ENCODE results near the gene PSTPIP1. TPM values are rescaled to one million over a fixed set of nuclear protein-coding genes. Genes with fewer than 3 reads are reported as not detected.

Gene PSTPIP1
- polyA plus RNA-seq, 2 of the 4 experiments (the other 2 are of a cell fraction): not detected

DNA sequence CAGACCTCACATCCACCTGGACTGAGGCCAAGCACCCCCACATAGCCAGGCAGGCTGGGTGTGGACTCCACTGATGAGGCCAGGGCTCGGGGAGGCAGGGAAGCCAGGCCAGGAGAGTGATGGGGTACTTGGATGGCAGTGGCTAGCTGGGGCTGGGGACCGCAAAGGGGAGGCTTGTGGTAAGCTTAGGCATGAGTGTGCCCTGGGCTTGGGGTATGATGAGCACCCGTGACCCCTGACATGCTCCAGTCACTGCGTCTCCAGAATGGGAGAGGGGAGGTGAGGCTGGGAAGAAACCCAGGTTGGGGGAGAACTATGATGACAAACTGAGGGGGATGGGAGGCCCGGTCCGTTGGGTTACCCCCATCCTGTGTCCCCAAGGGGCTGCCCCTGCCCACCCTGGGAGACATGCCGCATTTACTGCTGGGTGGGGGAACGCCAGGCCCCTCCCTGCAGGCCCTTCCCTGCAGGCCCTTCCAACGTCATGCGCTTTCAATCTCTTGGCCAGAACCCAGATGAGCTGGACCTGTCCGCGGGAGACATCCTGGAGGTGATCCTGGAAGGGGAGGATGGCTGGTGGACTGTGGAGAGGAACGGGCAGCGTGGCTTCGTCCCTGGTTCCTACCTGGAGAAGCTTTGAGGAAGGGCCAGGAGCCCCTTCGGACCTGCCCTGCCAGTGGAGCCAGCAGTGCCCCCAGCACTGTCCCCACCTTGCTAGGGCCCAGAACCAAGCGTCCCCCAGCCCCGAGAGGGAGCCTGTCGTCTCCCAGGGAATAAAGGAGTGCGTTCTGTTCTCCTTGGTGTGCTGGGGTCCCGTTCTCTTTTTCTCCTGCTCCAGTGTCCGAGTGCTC lies 41.8 kb downstream of the PSTPIP1 start:
- H3K9me3 ChIP-seq: peaks cover 8% of the 10 kb centered on the region; the same call in 2 of the 3 replicates
- no peak overlapping the region for H3K4me2 ChIP-seq
- WGBS (ENCODE audit: missing lambda C conversion rate): 94% methylated on average over 21 of the region's 22 CpGs
- ChIA-PET CTCF (interaction anchor here (0.7 to 7.4 kb wide), 12 partner anchors 8 to 785 kb away, joined by 3 to 76 read pairs (median 4); no protein-coding TSS in a partner anchor), POLR2A (no interaction called here)
- no peak overlapping the region for H3K4me3 ChIP-seq
- ATAC-seq: no peak
- TF ChIP-seq EHMT2 (IDR thresholded peaks at IDR 0.05; ENCODE audit: low read depth) (no peak), RAD21 (conservative IDR thresholded peaks at IDR 0.05 in 1 of 2, IDR thresholded peaks at IDR 0.05 in 1 of 2) (no peak), NR3C1 (IDR thresholded peaks at IDR 0.05) (no peak), EP300 (IDR thresholded peaks at IDR 0.05) (no peak), SREBF2 (IDR thresholded peaks at IDR 0.05) (no peak), GATA3 (IDR thresholded peaks at IDR 0.05; ENCODE audit: borderline replicate concordance) (no peak), CHD2 (IDR thresholded peaks at IDR 0.05; ENCODE audit: low read length, partially characterized antibody) (no peak)
- TF ChIP-seq, protein P1, sequence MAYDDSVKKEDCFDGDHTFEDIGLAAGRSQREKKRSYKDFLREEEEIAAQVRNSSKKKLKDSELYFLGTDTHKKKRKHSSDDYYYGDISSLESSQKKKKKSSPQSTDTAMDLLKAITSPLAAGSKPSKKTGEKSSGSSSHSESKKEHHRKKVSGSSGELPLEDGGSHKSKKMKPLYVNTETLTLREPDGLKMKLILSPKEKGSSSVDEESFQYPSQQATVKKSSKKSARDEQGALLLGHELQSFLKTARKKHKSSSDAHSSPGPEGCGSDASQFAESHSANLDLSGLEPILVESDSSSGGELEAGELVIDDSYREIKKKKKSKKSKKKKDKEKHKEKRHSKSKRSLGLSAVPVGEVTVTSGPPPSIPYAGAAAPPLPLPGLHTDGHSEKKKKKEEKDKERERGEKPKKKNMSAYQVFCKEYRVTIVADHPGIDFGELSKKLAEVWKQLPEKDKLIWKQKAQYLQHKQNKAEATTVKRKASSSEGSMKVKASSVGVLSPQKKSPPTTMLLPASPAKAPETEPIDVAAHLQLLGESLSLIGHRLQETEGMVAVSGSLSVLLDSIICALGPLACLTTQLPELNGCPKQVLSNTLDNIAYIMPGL (CRISPR knock-in tag; IDR thresholded peaks at IDR 0.05; ENCODE audit: borderline replicate concordance): no peak
- TF ChIP-seq, protein P2, sequence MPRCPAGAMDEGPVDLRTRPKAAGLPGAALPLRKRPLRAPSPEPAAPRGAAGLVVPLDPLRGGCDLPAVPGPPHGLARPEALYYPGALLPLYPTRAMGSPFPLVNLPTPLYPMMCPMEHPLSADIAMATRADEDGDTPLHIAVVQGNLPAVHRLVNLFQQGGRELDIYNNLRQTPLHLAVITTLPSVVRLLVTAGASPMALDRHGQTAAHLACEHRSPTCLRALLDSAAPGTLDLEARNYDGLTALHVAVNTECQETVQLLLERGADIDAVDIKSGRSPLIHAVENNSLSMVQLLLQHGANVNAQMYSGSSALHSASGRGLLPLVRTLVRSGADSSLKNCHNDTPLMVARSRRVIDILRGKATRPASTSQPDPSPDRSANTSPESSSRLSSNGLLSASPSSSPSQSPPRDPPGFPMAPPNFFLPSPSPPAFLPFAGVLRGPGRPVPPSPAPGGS (IDR thresholded peaks at IDR 0.05): no peak
- TF ChIP-seq, protein P3, sequence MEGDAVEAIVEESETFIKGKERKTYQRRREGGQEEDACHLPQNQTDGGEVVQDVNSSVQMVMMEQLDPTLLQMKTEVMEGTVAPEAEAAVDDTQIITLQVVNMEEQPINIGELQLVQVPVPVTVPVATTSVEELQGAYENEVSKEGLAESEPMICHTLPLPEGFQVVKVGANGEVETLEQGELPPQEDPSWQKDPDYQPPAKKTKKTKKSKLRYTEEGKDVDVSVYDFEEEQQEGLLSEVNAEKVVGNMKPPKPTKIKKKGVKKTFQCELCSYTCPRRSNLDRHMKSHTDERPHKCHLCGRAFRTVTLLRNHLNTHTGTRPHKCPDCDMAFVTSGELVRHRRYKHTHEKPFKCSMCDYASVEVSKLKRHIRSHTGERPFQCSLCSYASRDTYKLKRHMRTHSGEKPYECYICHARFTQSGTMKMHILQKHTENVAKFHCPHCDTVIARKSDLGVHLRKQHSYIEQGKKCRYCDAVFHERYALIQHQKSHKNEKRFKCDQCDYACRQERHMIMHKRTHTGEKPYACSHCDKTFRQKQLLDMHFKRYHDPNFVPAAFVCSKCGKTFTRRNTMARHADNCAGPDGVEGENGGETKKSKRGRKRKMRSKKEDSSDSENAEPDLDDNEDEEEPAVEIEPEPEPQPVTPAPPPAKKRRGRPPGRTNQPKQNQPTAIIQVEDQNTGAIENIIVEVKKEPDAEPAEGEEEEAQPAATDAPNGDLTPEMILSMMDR (IDR thresholded peaks at IDR 0.05): no peak
- no peak for FAIRE-seq
- no peak for DNase-seq (ENCODE audit: low read depth in 1 of 2, low spot score in 1 of 2)
- H3K27ac ChIP-seq: no peak overlapping the region
- H3K4me1 ChIP-seq: no peaks in the 10 kb centered on the region

DNA sequence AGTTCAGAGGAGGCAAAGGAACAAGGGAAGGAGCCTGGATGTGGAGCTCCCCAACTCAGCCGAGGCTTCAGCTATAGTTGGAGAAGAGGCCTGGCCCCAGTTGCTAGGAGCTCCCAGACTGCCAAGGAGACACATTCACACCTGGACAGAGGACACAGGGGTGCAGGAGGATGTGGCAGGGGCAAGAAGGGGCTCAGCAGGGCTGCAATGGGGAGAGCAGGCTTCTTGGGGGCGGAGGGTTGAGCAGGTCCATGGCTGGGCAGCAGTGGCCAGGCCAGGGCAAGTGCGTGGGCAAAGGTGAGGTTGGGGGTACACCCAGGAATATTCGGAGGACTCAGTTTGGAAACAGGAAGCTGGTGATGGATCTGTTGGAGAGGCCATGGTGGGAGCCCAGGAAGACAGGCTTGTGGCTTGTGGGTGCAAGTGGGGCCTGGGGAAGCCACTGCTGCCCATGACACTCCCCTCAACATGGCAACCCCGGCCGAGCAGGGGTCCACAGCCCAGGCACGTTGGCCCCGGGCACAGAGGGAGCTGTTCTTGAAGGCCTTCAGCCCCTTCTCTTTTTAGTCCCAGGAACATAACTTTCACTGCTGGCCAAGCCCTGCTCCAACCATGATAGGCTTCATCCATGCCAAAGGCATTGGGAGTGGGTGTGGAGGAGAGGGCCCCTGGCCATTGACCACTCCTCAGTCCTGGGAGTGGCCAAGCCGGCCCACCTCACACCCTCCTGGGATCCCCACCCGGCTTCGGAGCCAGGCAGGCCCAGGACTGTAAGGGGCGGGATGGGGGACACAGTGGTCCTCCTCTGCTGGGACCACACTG lies 42.7 kb downstream of the PSTPIP1 start:
- FAIRE-seq (no peak), DNase-seq (ENCODE audit: low read depth in 1 of 2, low spot score in 1 of 2) (no peak), ATAC-seq (no peak)
- ChIA-PET POLR2A (no interaction called here), CTCF (interaction anchor here (0.9 to 7.4 kb wide), 5 partner anchors 8 to 784 kb away, joined by 3 to 76 read pairs (median 3); no protein-coding TSS in a partner anchor)
- Histone ChIP-seq H3K9me3 (peaks cover 8% of the 10 kb centered on the region; the same call in 2 of the 3 replicates), H3K4me2 (no peak overlapping the region), H3K4me3 (no peak overlapping the region), H3K27ac (no peak overlapping the region), H3K4me1 (no peaks in the 10 kb centered on the region)
- 90% methylated on average over 11 of the region's 12 CpGs for WGBS (ENCODE audit: missing lambda C conversion rate)
- no peak for TF ChIP-seq TP53 (CRISPR knock-in tag; IDR thresholded peaks at IDR 0.05)
- no peak for TF ChIP-seq CBX2 (IDR thresholded peaks at IDR 0.05; ENCODE audit: borderline replicate concordance, low read depth)
- TF ChIP-seq KDM5A (IDR thresholded peaks at IDR 0.05): no peak
- no peak for TF ChIP-seq RCOR1 (IDR thresholded peaks at IDR 0.05; ENCODE audit: low read depth, low read length)
- no peak for TF ChIP-seq KDM1A (IDR thresholded peaks at IDR 0.05; ENCODE audit: low read depth)
- no peak for TF ChIP-seq EHF (CRISPR knock-in tag; IDR thresholded peaks at IDR 0.05)
- TF ChIP-seq PHF8 (IDR thresholded peaks at IDR 0.05; ENCODE audit: borderline replicate concordance, low read depth): no peak
- TF ChIP-seq, protein P4, sequence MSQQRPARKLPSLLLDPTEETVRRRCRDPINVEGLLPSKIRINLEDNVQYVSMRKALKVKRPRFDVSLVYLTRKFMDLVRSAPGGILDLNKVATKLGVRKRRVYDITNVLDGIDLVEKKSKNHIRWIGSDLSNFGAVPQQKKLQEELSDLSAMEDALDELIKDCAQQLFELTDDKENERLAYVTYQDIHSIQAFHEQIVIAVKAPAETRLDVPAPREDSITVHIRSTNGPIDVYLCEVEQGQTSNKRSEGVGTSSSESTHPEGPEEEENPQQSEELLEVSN (IDR thresholded peaks at IDR 0.05; ENCODE audit: borderline replicate concordance, low read depth): no peak
- no peak for TF ChIP-seq RFX5 (IDR thresholded peaks at IDR 0.05)
- no peak for TF ChIP-seq HOXA7 (CRISPR knock-in tag; IDR thresholded peaks at IDR 0.05)
- no peak for TF ChIP-seq ZFP36 (IDR thresholded peaks at IDR 0.05; ENCODE audit: borderline replicate concordance, partially characterized antibody)
- TF ChIP-seq, protein P5, sequence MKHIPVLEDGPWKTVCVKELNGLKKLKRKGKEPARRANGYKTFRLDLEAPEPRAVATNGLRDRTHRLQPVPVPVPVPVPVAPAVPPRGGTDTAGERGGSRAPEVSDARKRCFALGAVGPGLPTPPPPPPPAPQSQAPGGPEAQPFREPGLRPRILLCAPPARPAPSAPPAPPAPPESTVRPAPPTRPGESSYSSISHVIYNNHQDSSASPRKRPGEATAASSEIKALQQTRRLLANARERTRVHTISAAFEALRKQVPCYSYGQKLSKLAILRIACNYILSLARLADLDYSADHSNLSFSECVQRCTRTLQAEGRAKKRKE (CRISPR knock-in tag; IDR thresholded peaks at IDR 0.05; ENCODE audit: low read depth): no peak
- no peak for TF ChIP-seq SMC3 (IDR thresholded peaks at IDR 0.05)
- no peak for TF ChIP-seq RARB (CRISPR knock-in tag; IDR thresholded peaks at IDR 0.05)
- TF ChIP-seq MAZ (IDR thresholded peaks at IDR 0.05; ENCODE audit: borderline replicate concordance, low read depth, low read length): no peak
- no peak for TF ChIP-seq JUNB (IDR thresholded peaks at IDR 0.05)
- no peak for TF ChIP-seq CEBPB (IDR thresholded peaks at IDR 0.05)
